Mucosa of descending colon (tissue), 3 donors: ENCODE data around the gene COL23A1. TPM values are rescaled to one million over a fixed set of nuclear protein-coding genes. Genes with fewer than 3 reads are reported as not detected.

Source experiments
- ATAC-seq: fragments of 200-7000 bp; cut with Tn5 transposase; one replicate; pipeline ENCODE4 v1.9.1; 2020; ENCODE audit warnings: mild to moderate bottlenecking, moderate library complexity
- DNase-seq, 3 donors: peaks; one replicate each; pipeline ENCODE4 v3.0.0-alpha.2; 2020
- H3K36me3 ChIP-seq: fragments of 200-600 bp; one replicate; pipeline ENCODE4 v1.8.0; 2021; ENCODE audit warnings: low read depth, mild to moderate bottlenecking
- H3K4me1 ChIP-seq: fragments of 200-600 bp; one replicate; pipeline ENCODE4 v1.8.0; 2021; ENCODE audit warnings: low read depth, mild to moderate bottlenecking
- H3K4me3 ChIP-seq: fragments of 200-600 bp; one replicate; pipeline ENCODE4 v1.8.0; 2021; ENCODE audit warnings: mild to moderate bottlenecking
- H3K9me3 ChIP-seq: fragments of 200-600 bp; one replicate; pipeline ENCODE4 v1.8.0; 2021; ENCODE audit warnings: mild to moderate bottlenecking
- CTCF ChIP-seq: fragments of 200-600 bp; IDR thresholded peaks from one replicate; pipeline ENCODE4 v1.8.0; 2022; ENCODE audit warnings: antibody characterized with exemption, mild to moderate bottlenecking
- intact Hi-C, 2 donors: fragments of 100-400 bp; cut with DNase I in 1 of 2; cut with micrococcal nuclease in 1 of 2; formaldehyde crosslinking; loops; one replicate each; pipeline versions ENCODE4 v1.11.0 to v1.11.1; 2022; cut with DNase I, micrococcal nuclease
- total RNA-seq, 3 donors: library from RNA; stranded (reverse); fragmentation: NEBNext Ultra II Directional in 2 of 3; extraction: Animal tissue kit (Norgen Biotek cat#: 25700) in 2 of 3; gene quantifications; one replicate each; pipeline versions ENCODE4 v1.2.1 to v1.2.4, GENCODE V29; 2021 to 2023
- donor health status: DM: no; HTN: no; CAD: no; lungs with moderate emphysema.
- donor health status: DM: no; HTN: no; CAD: no.
- donor health status: DM: no; HTN: yes; CAD: no.

COL23A1 gene
- total RNA-seq, 3 donors from 2014 or later, result 0.17 to 2.7 (median 0.43) TPM

- intact Hi-C loops, result no loop called here
- H3K4me1 ChIP-seq, result no peaks in the 10 kb centered on the region
- no peak for TF ChIP-seq CTCF
- DNase-seq, result no peak
- H3K4me3 ChIP-seq, result no peak overlapping the region
- H3K36me3 ChIP-seq, result no peaks in the 10 kb centered on the region
- H3K9me3 ChIP-seq, result no peaks in the 10 kb centered on the region
- no peak for ATAC-seq
These were observed 124.3 kb downstream of the COL23A1 start for GRCh38 chr5:178465861-178466288.

DNA sequence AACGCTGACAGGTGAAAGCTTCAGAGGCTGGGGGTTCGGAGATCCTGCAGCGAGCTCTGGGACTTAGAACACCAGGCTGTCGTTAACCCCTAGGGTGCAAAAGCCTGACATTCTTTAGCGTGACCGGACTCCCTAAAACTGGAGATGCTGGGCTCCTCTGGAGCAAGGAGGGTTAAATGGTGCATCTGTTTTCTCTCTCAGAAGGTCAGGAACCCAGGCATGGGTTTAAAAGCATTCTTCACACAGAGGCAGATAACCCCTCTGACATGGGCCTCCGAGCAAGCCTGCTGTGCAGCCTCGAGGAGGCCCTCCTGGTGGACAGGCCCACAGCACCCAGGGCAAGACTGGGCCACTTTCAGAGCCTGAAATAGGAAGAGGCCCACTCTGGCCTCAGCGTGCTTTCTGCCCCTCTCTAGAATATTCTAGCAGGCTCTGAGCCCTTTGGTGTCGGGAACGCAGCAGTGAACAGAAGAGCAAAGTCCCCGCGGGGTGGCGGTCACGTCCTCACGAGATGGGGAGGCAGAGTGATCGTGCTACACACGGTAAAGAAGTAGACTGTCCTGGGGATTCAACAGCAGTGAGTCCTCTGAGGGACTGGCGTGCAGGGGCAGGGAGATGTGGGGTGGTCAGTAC, 124.8 kb downstream of the COL23A1 start:
- ATAC-seq (no peak), DNase-seq (no peak)
- intact Hi-C loops, result no loop called here
- TF ChIP-seq CTCF, result no peak
- Histone ChIP-seq H3K36me3 (no peaks in the 10 kb centered on the region), H3K4me3 (no peak overlapping the region), H3K9me3 (no peaks in the 10 kb centered on the region), H3K4me1 (no peaks in the 10 kb centered on the region)

DNA sequence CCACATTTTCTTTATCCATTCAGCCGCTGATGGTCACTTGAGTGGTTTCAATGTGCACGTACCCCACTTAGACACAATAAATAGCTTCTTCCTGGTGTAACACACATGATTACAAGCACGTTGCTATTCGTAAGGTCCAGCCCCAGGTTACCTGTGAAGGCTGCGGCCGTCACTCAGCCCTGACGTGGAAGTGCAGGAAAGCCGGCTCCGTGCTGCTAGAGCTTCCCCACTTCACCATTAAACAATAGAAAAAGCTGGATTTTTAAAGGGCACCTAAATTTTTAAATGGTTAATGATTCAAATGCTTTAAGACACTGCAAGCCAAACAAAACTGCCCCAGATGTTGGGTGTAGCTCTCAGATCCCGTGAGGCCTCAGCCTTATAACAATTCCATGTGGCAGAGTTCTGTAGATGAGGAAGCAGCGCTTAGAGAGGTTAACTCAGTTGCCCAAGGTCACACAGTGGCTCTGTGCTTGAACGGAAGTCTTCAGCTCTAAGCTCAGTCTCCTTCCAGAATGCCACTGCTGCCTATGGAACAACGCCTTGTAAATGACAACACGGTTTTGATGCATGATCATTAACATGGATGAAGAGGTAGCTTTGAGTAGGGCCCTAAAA, 125.7 kb downstream of the COL23A1 start:
- no peaks in the 10 kb centered on the region for H3K36me3 ChIP-seq
- intact Hi-C loops, result no loop called here
- DNase-seq (no peak), ATAC-seq (no peak)
- TF ChIP-seq CTCF, result no peak
- H3K4me3 ChIP-seq, result no peak overlapping the region
- no peaks in the 10 kb centered on the region for H3K9me3 ChIP-seq
- no peaks in the 10 kb centered on the region for H3K4me1 ChIP-seq

- no peak for TF ChIP-seq CTCF
- Histone ChIP-seq H3K36me3 (no peaks in the 10 kb centered on the region), H3K4me1 (no peaks in the 10 kb centered on the region), H3K4me3 (no peak overlapping the region), H3K9me3 (no peaks in the 10 kb centered on the region)
- no peak for DNase-seq
- no peak for ATAC-seq
- intact Hi-C loops, result no loop called here
These were observed 126.7 kb downstream of the COL23A1 start for GRCh38 chr5:178463321-178464155.

- Histone ChIP-seq H3K4me3 (no peak overlapping the region), H3K36me3 (no peaks in the 10 kb centered on the region), H3K9me3 (no peaks in the 10 kb centered on the region), H3K4me1 (no peaks in the 10 kb centered on the region)
- intact Hi-C loops, result no loop called here
- DNase-seq, result no peak
- no peak for TF ChIP-seq CTCF
- no peak for ATAC-seq
These were observed 127.4 kb downstream of the COL23A1 start for GRCh38 chr5:178462816-178463215.
